Lower leg skin (tissue), 3 donors: ENCODE results near the gene TCERG1L.

Experiments
- POLR2A ChIP-seq, 2 donors: fragments of 450-650 bp; IDR thresholded peaks; one replicate each; pipeline ENCODE4 v1.6.1; 2016 to 2017; ENCODE audit warnings: antibody characterized with exemption in 2 of 2, mild to moderate bottlenecking in 1 of 2, moderate library complexity in 1 of 2
- TF ChIP-seq, protein P1 (sequence below), 3 donors: fragments of 450-650 bp; IDR thresholded peaks; one replicate each; pipeline ENCODE4 v1.5.1; 2016; ENCODE audit warnings: antibody characterized with exemption in 3 of 3, mild to moderate bottlenecking in 3 of 3, moderate library complexity in 2 of 3

DNA sequence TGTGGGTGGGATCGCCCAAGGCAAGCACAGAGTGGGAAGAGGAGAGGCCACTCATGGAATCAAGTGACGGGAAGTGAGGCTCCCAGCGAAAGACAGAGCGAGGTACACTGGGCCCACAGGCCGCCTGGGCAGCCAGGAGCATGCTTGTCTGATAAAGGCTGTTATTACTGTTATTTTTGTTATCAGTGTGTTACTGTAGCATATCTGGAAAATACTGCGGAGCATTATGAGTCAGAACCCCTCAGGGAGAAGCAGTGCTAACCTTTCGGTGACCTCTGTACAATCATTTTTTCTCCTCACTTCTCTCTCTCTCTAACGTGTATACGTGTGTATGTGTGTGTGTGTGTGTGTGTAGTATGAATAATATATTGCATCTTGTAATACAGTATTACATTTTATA is 3.8 kb upstream of the TCERG1L start:
- TF ChIP-seq, protein P1, sequence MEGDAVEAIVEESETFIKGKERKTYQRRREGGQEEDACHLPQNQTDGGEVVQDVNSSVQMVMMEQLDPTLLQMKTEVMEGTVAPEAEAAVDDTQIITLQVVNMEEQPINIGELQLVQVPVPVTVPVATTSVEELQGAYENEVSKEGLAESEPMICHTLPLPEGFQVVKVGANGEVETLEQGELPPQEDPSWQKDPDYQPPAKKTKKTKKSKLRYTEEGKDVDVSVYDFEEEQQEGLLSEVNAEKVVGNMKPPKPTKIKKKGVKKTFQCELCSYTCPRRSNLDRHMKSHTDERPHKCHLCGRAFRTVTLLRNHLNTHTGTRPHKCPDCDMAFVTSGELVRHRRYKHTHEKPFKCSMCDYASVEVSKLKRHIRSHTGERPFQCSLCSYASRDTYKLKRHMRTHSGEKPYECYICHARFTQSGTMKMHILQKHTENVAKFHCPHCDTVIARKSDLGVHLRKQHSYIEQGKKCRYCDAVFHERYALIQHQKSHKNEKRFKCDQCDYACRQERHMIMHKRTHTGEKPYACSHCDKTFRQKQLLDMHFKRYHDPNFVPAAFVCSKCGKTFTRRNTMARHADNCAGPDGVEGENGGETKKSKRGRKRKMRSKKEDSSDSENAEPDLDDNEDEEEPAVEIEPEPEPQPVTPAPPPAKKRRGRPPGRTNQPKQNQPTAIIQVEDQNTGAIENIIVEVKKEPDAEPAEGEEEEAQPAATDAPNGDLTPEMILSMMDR (IDR thresholded peaks at IDR 0.05): no peak
- no peak for TF ChIP-seq POLR2A (IDR thresholded peaks at IDR 0.05)
